ENCODE data around the gene STARD5.

The STARD5 gene

GRCh38 chr15:81293728-81294515 is 30.0 kb downstream of the STARD5 start:
- TF ChIP-seq ZFX (IDR thresholded peaks at IDR 0.05; ENCODE audit: borderline replicate concordance) (no peak), CTCF (IDR thresholded peaks at IDR 0.05) (no peak)
- H3K27ac ChIP-seq, result no peak overlapping the region

- no peak overlapping the region for H3K27ac ChIP-seq
- TF ChIP-seq CTCF (IDR thresholded peaks at IDR 0.05), result no peak
- TF ChIP-seq ZFX (IDR thresholded peaks at IDR 0.05; ENCODE audit: borderline replicate concordance), result no peak
Observed at GRCh38 chr15:81292523-81293001, 31.4 kb downstream of the STARD5 start.

GRCh38 chr15:81291916-81292522 is 31.9 kb downstream of the STARD5 start:
- H3K27ac ChIP-seq, result no peak overlapping the region
- TF ChIP-seq CTCF (IDR thresholded peaks at IDR 0.05) (no peak), ZFX (IDR thresholded peaks at IDR 0.05; ENCODE audit: borderline replicate concordance) (no peak)

GRCh38 chr15:81289910-81290309 is 34.0 kb downstream of the STARD5 start:
- H3K27ac ChIP-seq, result no peak overlapping the region
- TF ChIP-seq CTCF (IDR thresholded peaks at IDR 0.05) (no peak), ZFX (IDR thresholded peaks at IDR 0.05; ENCODE audit: borderline replicate concordance) (no peak)

- no peak overlapping the region for H3K27ac ChIP-seq
- TF ChIP-seq CTCF (IDR thresholded peaks at IDR 0.05) (no peak), ZFX (IDR thresholded peaks at IDR 0.05; ENCODE audit: borderline replicate concordance) (no peak)
Observed at GRCh38 chr15:81288616-81289015, 35.3 kb downstream of the STARD5 start.

GRCh38 chr15:81288040-81288439 is 35.9 kb downstream of the STARD5 start:
- no peak overlapping the region for H3K27ac ChIP-seq
- TF ChIP-seq ZFX (IDR thresholded peaks at IDR 0.05; ENCODE audit: borderline replicate concordance) (no peak), CTCF (IDR thresholded peaks at IDR 0.05) (no peak)

GRCh38 chr15:81286621-81287121 is 37.3 kb downstream of the STARD5 start:
- TF ChIP-seq CTCF (IDR thresholded peaks at IDR 0.05), result no peak
- TF ChIP-seq ZFX (IDR thresholded peaks at IDR 0.05; ENCODE audit: borderline replicate concordance), result no peak
- H3K27ac ChIP-seq, result no peak overlapping the region
